ENCODE results near the gene TECPR1.

The TECPR1 gene

GRCh38 chr7:98265841-98266271, 13.8 kb upstream of the TECPR1 start:
- Histone ChIP-seq H3K9me3 (ENCODE audit: control insufficient read depth, insufficient read depth, low read depth, low read length) (no peaks in the 10 kb centered on the region), H3K36me3 (ENCODE audit: control insufficient read depth in 2 of 2, insufficient read depth in 1 of 2, low read length in 2 of 2) (peaks cover 0 to 7% of the 10 kb centered on the region in 2 experiments; a peak in 2 of 3 replicates), H3K27ac (ENCODE audit: extremely low read depth, low read depth, low read length) (no peak overlapping the region), H3K4me3 (ENCODE audit: low read depth, low read length) (no peak overlapping the region), H3K4me1 (ENCODE audit: control insufficient read depth, insufficient read depth, low read length) (no peaks in the 10 kb centered on the region)
- TF ChIP-seq PRDM2 (tag by site-specific recombination; IDR thresholded peaks at IDR 0.05; ENCODE audit: borderline replicate concordance) (no peak), ZNF341 (tag by site-specific recombination; IDR thresholded peaks at IDR 0.05; ENCODE audit: low read depth) (no peak), HIC1 (tag by site-specific recombination; IDR thresholded peaks at IDR 0.05) (no peak), ZNF785 (tag by site-specific recombination; IDR thresholded peaks at IDR 0.05) (no peak), SCRT2 (tag by site-specific recombination; IDR thresholded peaks at IDR 0.05) (no peak), ZNF518A (tag by site-specific recombination; conservative IDR thresholded peaks at IDR 0.05; ENCODE audit: low read depth) (no peak), ZNF514 (tag by site-specific recombination; IDR thresholded peaks at IDR 0.05) (no peak), YY1 (tag by site-specific recombination; IDR thresholded peaks at IDR 0.05) (no peak), ZBTB7A (tag by site-specific recombination; IDR thresholded peaks at IDR 0.05; ENCODE audit: low read depth) (no peak), MEIS1 (CRISPR knock-in tag; IDR thresholded peaks at IDR 0.05; ENCODE audit: borderline replicate concordance) (no peak), ZNF394 (tag by site-specific recombination; IDR thresholded peaks at IDR 0.05; ENCODE audit: borderline replicate concordance) (no peak), ZNF10 (tag by site-specific recombination; IDR thresholded peaks at IDR 0.05) (no peak), ZBTB48 (tag by site-specific recombination; IDR thresholded peaks at IDR 0.05) (no peak), KLF8 (tag by site-specific recombination; IDR thresholded peaks at IDR 0.05) (no peak), ZNF571 (tag by site-specific recombination; IDR thresholded peaks at IDR 0.05) (no peak)
- ChIA-PET CTCF (interaction anchor here (0.6 kb wide), 1 partner anchor 17 kb away, joined by 4 read pairs; no protein-coding TSS in a partner anchor), POLR2A (interaction anchor here (1.0 kb wide), 1 partner anchor 12 kb away, joined by 4 read pairs; no protein-coding TSS in a partner anchor)

Data from HEK293 (cell line).